Measurements from ENCODE around the gene PCGF2.

Gene PCGF2

DNA sequence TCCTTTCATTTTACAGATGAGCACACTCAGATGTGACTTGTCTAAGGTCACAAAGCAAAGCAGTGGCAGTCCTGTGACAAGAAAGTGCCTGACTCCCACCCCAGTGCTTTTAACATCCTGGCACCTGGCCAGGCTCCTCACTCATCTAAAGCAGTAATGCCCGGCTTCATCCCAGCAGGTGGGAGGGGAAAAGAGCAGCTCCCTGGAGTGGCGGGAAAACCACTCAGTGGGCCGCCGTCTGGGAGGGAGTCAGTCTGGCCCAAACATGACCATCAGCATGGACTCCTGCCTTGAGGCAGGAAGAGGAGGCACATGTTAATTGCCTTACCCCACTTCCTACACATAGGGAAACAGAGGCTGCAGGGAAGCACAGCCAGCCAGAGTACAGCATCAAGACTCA lies 2.6 kb downstream of the PCGF2 start (continued):
- TF ChIP-seq ZBTB7A (tag by site-specific recombination; IDR thresholded peaks at IDR 0.05; ENCODE audit: low read depth) (no peak), ZIC2 (tag by site-specific recombination; IDR thresholded peaks at IDR 0.05) (peak; percentile 97), SCRT2 (tag by site-specific recombination; IDR thresholded peaks at IDR 0.05) (peak; percentile 66), ZNF658 (tag by site-specific recombination; IDR thresholded peaks at IDR 0.05) (no peak), ZNF239 (tag by site-specific recombination; IDR thresholded peaks at IDR 0.05) (no peak), ZNF660 (tag by site-specific recombination; IDR thresholded peaks at IDR 0.05) (no peak; the same call in 1 of the 2 replicates), ZNF114 (tag by site-specific recombination; IDR thresholded peaks at IDR 0.05) (no peak), ZNF561 (tag by site-specific recombination; IDR thresholded peaks at IDR 0.05; ENCODE audit: borderline replicate concordance) (peak; percentile 97), SP7 (tag by site-specific recombination; IDR thresholded peaks at IDR 0.05) (peak; percentile 33; the same call in 1 of the 2 replicates), ZFP69B (tag by site-specific recombination; IDR thresholded peaks at IDR 0.05) (0 out of 2 replicates have a peak, but pooled peaks have one; percentile 55), ZNF707 (tag by site-specific recombination; IDR thresholded peaks at IDR 0.05) (no peak)
- TF ChIP-seq, protein P1, sequence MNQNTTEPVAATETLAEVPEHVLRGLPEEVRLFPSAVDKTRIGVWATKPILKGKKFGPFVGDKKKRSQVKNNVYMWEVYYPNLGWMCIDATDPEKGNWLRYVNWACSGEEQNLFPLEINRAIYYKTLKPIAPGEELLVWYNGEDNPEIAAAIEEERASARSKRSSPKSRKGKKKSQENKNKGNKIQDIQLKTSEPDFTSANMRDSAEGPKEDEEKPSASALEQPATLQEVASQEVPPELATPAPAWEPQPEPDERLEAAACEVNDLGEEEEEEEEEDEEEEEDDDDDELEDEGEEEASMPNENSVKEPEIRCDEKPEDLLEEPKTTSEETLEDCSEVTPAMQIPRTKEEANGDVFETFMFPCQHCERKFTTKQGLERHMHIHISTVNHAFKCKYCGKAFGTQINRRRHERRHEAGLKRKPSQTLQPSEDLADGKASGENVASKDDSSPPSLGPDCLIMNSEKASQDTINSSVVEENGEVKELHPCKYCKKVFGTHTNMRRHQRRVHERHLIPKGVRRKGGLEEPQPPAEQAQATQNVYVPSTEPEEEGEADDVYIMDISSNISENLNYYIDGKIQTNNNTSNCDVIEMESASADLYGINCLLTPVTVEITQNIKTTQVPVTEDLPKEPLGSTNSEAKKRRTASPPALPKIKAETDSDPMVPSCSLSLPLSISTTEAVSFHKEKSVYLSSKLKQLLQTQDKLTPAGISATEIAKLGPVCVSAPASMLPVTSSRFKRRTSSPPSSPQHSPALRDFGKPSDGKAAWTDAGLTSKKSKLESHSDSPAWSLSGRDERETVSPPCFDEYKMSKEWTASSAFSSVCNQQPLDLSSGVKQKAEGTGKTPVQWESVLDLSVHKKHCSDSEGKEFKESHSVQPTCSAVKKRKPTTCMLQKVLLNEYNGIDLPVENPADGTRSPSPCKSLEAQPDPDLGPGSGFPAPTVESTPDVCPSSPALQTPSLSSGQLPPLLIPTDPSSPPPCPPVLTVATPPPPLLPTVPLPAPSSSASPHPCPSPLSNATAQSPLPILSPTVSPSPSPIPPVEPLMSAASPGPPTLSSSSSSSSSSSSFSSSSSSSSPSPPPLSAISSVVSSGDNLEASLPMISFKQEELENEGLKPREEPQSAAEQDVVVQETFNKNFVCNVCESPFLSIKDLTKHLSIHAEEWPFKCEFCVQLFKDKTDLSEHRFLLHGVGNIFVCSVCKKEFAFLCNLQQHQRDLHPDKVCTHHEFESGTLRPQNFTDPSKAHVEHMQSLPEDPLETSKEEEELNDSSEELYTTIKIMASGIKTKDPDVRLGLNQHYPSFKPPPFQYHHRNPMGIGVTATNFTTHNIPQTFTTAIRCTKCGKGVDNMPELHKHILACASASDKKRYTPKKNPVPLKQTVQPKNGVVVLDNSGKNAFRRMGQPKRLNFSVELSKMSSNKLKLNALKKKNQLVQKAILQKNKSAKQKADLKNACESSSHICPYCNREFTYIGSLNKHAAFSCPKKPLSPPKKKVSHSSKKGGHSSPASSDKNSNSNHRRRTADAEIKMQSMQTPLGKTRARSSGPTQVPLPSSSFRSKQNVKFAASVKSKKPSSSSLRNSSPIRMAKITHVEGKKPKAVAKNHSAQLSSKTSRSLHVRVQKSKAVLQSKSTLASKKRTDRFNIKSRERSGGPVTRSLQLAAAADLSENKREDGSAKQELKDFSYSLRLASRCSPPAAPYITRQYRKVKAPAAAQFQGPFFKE (tag by site-specific recombination; IDR thresholded peaks at IDR 0.05; ENCODE audit: borderline replicate concordance), result no peak

DNA sequence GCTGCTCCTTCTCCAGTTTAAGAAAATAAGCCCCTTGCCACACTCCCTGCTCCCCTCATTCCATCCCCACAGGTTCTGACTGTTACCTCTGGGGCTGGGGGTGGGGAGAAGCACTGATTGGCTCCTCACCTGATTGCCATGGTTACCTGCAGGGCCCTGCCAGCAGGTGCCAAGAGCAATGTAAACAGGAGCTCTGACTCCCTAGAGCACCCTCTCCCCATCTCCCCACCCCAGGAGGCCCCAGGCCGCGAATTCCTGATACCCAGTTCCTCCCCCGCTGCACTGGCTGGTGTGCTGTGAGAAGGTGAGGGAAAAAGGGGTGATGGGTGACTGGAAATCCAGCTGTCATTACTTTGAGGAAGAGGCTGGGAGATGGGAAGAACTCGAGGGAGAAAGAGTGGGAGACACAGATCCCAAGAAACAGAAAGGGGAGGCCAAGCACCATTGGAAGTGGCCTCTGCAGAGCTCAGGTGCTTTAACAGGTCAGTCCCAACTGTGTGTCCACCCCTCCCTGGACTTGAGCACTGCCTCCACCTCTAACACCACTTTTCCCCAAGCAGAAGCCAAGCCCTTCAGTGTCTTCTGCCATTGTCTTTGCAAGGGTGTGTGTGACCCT lies 4.5 kb downstream of the PCGF2 start:
- H3K9me3 ChIP-seq (ENCODE audit: control insufficient read depth, insufficient read depth, low read depth, low read length), result no peaks in the 10 kb centered on the region
- ChIA-PET POLR2A (interaction anchor here (1.1 to 1.3 kb wide), 2 partner anchors 8 to 13 kb away, joined by 6 to 8 read pairs; no protein-coding TSS in a partner anchor), CTCF (interaction anchor here (4.6 kb wide), 1 partner anchor 9 kb away, joined by 47 read pairs; no protein-coding TSS in a partner anchor)
- no peak overlapping the region for H3K27ac ChIP-seq (ENCODE audit: extremely low read depth, low read depth, low read length)
- H3K4me3 ChIP-seq (ENCODE audit: low read depth, low read length), result no peak overlapping the region
- H3K4me1 ChIP-seq (ENCODE audit: control insufficient read depth, insufficient read depth, low read length), result peaks cover 38% of the 10 kb centered on the region
- TF ChIP-seq, protein P2, sequence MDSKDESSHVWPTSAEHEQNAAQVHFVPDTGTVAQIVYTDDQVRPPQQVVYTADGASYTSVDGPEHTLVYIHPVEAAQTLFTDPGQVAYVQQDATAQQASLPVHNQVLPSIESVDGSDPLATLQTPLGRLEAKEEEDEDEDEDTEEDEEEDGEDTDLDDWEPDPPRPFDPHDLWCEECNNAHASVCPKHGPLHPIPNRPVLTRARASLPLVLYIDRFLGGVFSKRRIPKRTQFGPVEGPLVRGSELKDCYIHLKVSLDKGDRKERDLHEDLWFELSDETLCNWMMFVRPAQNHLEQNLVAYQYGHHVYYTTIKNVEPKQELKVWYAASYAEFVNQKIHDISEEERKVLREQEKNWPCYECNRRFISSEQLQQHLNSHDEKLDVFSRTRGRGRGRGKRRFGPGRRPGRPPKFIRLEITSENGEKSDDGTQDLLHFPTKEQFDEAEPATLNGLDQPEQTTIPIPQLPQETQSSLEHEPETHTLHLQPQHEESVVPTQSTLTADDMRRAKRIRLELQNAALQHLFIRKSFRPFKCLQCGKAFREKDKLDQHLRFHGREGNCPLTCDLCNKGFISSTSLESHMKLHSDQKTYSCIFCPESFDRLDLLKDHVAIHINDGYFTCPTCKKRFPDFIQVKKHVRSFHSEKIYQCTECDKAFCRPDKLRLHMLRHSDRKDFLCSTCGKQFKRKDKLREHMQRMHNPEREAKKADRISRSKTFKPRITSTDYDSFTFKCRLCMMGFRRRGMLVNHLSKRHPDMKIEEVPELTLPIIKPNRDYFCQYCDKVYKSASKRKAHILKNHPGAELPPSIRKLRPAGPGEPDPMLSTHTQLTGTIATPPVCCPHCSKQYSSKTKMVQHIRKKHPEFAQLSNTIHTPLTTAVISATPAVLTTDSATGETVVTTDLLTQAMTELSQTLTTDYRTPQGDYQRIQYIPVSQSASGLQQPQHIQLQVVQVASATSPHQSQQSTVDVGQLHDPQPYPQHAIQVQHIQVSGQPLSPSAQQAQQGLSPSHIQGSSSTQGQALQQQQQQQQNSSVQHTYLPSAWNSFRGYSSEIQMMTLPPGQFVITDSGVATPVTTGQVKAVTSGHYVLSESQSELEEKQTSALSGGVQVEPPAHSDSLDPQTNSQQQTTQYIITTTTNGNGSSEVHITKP (tag by site-specific recombination; IDR thresholded peaks at IDR 0.05), result peak; percentile 84
- TF ChIP-seq ZFP3 (tag by site-specific recombination; IDR thresholded peaks at IDR 0.05; ENCODE audit: low read depth) (no peak), ZNF423 (tag by site-specific recombination; IDR thresholded peaks at IDR 0.05) (0 out of 2 replicates have a peak, but pooled peaks have one; percentile 14), ZIC2 (tag by site-specific recombination; IDR thresholded peaks at IDR 0.05) (peak; percentile 81), IKZF3 (tag by site-specific recombination; IDR thresholded peaks at IDR 0.05) (0 out of 2 replicates have a peak, but pooled peaks have one; percentile 14), MYNN (tag by site-specific recombination; IDR thresholded peaks at IDR 0.05; ENCODE audit: borderline replicate concordance) (no peak)
- H3K36me3 ChIP-seq (ENCODE audit: control insufficient read depth in 2 of 2, insufficient read depth in 1 of 2, low read length in 2 of 2), result peaks cover 0 to 18% of the 10 kb centered on the region in 2 experiments; a peak in 2 of 3 replicates
